NOMO-1 treated with dmso at 0.1 percent for 144 hours (cell line): ENCODE data around the gene TLCD5.
A peak's percentile ranks its signal among the peaks of the same experiment; 100 is the strongest.

Experiments
- DNase-seq: peaks from one replicate; lab custom pipeline; 2025; ENCODE audit not compliant: unreplicated experiment; lab: John Stamatoyannopoulos, UW

TLCD5 gene

DNA sequence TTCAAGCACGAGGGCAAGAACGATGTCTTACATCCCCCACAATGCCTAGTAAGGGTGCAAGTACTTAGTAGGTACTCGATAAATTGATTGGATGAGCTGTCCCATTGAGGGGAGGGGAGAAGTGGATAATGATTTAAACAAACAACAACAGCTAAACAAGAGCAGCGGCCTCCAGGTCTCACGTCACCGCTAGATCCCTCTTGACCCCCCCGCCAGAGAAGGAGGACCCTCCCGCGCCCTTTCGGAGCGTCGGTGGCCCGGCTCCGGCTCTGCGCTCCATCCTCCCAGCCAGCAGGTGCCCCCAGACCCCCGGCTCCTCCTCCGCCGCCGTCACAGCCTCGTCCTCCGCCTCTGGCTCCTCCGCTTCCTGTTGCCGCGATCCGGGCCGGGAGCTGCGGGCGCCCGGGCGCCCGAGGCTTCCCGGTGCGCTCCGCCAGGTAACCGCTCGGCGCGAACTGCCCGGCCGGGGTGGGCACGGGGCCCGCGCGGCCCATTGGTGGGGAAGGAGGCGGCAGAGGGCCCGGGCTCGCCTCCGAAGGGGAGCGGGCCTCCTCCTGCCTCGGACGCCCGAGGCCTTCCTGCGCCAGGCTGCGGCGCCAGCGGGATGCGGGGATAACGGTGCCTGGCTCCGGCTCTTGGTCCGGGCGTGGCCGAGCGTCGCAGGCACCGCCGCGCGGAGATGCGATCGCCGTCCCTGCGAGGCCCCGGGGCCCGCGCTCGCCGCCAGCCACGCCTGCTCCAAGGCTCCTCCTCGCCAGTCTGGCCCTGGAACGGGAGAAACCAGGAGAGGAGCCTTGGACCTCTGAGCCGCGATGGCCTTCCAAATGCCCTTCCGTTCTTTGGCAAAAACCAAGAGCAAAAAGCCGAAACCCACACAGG lies at the start of gene TLCD5:
TLCD5 (plus strand) TSS at position 368 of the 879 bp plus-strand sequence. CDS start 2,143 bp downstream, outside the sequence.
- DNase-seq, result no peak

DNA sequence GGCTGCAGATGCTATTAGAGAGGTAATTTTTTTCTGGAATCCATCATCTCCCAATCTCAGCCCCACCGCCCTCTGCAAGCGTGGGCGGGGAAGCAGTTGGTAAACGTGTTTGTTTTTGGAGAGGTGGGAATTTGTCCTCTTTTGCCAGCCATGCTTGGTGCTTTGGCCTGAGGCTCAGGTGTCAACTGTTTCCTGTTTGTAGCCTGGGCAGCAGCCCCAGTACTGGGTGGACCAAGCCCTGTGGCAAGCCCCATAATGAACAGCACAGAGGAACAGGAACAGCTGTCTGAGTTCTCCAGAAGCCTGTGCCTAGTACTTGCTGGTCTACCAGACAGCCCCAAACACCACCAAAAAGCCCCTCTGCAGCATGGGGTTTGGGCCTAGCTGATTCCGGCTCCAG lies 45.6 kb upstream of the TLCD5 start:
- no peak for DNase-seq

GRCh38 chr11:120280600-120281051 lies 44.5 kb upstream of the TLCD5 start:
- DNase-seq, result no peak

DNA sequence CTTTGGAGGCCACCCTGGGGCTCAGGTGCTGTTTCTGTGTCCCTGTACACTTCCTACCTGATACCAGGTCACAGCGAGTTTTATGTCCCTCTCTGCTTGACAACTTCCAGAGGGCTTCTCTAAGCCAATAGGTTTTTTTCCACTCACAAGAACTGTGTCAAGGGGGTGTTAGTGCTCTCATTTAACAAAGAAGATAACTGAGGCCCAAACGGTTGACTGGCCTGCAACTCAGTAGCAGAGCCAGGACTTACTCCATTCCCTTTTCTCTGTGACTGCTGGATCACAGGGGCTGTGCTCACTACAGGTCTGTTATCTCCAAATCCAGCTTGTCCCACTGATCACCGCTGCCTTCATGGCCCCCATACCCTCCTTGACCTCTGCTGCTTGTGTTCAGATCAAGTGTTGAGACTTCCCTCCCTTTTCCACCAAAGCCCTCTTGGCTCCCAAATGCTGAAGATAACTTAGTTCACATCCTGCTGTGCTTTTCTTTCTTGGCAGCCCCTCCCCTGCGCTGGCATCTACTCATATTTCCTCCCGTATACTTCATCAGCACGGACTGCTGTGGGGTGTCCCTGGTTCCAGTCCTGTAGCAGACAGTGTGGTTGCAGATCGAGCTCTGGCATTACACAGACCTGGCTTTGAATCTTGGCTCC lies 43.8 kb upstream of the TLCD5 start:
- no peak for DNase-seq

GRCh38 chr11:120283124-120283523 lies 42.0 kb upstream of the TLCD5 start:
- no peak for DNase-seq

GRCh38 chr11:120284272-120284671 lies 40.8 kb upstream of the TLCD5 start:
- DNase-seq, result no peak

DNA sequence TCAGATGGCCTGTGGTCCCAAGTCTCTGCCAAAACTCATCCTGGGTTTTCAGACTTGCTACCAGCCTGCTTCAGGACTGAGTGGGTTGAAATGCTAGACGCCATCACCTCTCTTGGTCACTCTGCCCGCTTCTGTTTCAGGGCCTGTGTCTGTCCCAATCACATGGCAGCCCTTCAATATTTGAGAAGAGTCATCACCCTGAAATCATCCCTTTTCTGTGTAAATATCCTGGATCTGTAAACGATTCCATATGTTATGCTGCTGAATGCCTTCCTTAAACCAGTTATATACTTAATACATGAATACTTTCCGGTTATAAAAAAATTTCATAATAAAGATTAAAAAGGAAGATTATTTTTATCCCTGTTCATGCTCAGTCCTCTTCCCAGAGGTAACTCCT lies 39.8 kb upstream of the TLCD5 start:
- DNase-seq, result no peak

DNA sequence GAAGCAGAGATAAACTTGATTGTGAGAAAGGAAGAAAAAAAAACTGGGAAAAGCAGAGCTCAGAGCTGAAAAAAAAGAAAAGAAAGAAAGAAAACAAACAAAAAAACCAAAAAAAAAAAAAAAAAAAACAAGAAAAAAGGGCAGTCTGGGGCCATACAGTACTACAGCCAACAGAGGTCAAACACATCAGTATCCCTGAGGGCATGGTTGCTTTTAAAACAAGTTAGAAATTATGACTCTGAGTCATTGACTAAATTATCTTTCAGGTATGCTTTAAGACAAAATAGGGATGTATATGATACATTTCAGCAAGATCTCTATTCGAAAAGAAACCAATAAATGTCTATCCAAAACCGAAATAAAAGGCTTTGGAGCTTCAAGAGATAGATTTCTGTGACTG lies 37.1 kb upstream of the TLCD5 start:
- no peak for DNase-seq

DNA sequence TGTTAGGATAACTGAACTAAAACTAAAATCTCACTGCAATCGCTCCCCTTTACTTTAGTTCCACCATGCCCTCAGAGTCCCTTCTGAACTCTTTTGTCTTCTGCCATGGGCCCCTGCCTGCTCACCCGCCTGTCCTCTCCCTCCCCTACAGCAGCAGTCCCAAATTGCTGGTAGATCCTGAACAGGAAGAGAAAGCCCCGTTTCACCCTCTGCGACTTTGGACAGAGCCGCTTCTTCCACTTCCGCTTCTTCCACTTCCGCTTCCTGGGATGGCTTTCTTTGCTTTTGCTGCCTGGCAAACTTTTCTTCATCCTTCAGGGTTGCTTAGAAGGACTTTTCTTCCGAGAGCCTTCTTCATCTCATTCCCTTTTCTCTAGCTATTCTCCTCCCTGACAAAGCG lies 35.7 kb upstream of the TLCD5 start:
- peak; percentile 26 for DNase-seq

DNA sequence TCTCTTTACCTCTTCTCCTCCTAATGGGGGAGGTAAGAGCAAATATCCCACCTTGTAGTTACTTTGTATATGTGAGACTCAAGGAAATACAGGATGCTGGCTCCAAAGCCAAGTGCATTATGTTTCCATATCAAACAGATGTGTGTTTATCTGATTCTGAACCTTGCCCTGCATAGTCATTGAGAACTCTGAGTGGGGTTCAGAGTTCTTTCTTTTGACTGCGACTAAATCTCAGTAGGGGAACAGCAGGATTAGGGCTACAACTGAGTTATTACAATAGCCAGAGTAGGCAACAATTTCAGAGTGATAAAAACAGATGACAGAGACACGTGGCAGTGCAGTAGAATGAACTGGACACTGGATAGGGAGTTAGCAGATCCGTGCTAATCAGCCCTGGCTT lies 34.1 kb upstream of the TLCD5 start:
- no peak for DNase-seq

- peak; percentile 41 for DNase-seq
Measured at GRCh38 chr11:120293038-120293800, 31.9 kb upstream of the TLCD5 start.

- no peak for DNase-seq
Measured at GRCh38 chr11:120294096-120294495, 31.0 kb upstream of the TLCD5 start.

DNA sequence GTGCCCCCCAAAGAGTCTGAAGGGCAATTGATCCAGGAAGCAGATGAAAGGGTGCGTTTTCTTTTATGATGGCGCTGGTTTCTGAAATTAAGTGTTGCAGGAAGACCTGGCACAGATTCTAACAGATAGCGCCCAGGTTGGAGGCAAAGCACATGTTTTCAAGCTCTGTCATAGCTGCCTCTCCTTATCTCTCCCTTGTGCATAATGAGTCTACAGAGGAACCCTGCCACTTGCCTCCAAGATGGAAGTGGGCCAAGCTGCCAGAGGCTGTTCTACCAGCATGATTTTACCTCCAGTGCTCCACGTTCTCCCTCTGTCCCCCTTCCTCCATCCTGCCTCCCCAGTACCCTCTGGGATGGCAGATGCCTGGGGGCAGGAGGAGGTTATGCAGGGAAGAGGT lies 30.0 kb upstream of the TLCD5 start:
- DNase-seq, result no peak

- no peak for DNase-seq
Measured at GRCh38 chr11:120296554-120296953, 28.5 kb upstream of the TLCD5 start.

DNA sequence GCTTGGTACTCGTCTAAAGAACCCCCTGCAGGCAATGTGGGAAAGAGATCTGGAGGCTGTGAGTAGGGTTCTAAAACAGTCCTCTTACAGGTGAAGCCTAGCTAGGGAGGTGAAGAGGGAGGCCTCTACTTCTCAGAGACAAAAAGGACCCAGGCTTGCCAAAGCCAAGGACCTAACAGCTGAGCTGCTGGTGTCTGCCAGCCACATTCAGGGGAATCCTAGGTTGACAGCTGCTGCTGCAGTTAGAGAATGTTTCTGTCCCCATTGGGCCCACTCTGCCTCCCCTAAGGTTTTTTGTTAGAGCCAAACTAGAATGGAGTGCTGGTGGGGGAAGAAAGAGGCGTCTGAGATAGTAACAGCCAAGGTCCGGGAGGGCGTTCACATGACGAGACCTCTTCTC lies 26.6 kb upstream of the TLCD5 start:
- no peak for DNase-seq

- DNase-seq, result no peak
Measured at GRCh38 chr11:120302001-120302805, 22.9 kb upstream of the TLCD5 start.

- peak; percentile 50 for DNase-seq
Measured at GRCh38 chr11:120303004-120303637, 22.0 kb upstream of the TLCD5 start.

DNA sequence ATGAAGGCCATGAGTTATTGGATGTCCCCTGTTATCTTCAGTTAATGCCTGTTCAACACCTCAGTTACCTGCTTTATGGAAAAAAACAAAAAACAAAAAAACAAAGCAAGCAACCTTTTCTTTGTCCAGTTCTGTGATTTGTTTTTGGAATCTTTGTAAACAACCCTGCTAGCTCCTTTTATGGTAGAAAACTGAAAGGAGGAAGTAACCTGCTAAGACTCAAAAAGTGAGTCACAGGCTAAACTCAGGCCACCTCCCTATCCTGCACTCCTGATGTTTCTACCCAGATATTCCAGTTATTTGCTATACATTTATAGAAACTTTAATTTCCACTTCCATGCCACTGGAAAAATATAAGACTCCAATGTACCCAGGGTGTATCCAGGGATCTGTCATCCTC lies 20.6 kb upstream of the TLCD5 start:
- DNase-seq, result no peak

DNA sequence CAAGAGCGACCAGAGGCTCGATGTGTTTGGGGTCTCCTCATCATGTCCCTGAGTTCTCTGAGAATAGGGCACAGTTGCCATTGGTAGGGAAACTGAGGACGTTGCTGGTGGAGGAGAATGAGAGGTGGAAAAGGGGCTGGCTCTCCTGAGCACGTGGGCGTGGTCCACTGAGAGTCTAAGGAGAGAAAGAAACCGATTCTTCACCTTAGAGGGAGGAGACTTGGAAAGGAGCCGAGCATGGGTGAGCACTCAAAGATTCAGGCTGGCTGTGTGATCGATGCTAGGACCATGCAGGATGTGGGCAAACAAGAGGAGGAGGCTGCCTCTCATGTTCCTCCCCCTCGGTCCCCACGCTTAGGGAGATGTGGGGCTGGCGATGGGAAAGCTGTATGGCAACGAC lies 19.8 kb upstream of the TLCD5 start:
- no peak for DNase-seq

- DNase-seq, result no peak
Measured at GRCh38 chr11:120306519-120307242, 18.4 kb upstream of the TLCD5 start.
